ENCODE data around the gene RHOD.

GRCh38 chr11:67027483-67027930 lies 29.1 kb upstream of the RHOD start:
- TF ChIP-seq TAF1 (IDR thresholded peaks at IDR 0.05; ENCODE audit: low read depth, low read length) = no peak
- TF ChIP-seq POLR2A (IDR thresholded peaks at IDR 0.05; ENCODE audit: low read depth, low read length) = no peak
- no peak for TF ChIP-seq POLR2AphosphoS5 (IDR thresholded peaks at IDR 0.05; ENCODE audit: low read depth, low read length)
- no peak for TF ChIP-seq POU2F2 (IDR thresholded peaks at IDR 0.05; ENCODE audit: low read depth, low read length)
- no peak for TF ChIP-seq SPI1 (IDR thresholded peaks at IDR 0.05; ENCODE audit: low read depth, low read length)
- no peak for TF ChIP-seq PAX5 (IDR thresholded peaks at IDR 0.05; ENCODE audit: insufficient read depth, low read length, severe bottlenecking)
